Endothelial cell of umbilical vein (primary cell): Measurements from ENCODE around the gene XRN2.

Experiments
- CTCF ChIP-seq, 2 donors: IDR thresholded peaks; 1 replicate in 1 of 2; 2 replicates in 1 of 2; pipeline ENCODE4 v1.5.1; 2011; ENCODE audit warnings: low read length in 2 of 2, mild to moderate bottlenecking in 2 of 2, moderate library complexity in 2 of 2, control low read depth in 1 of 2, inconsistent platforms in 1 of 2, low read depth in 1 of 2; ENCODE audit not compliant: insufficient read depth in 1 of 2; ENCODE audit errors: extremely low read depth in 1 of 2
- EZH2 ChIP-seq: IDR thresholded peaks from 2 replicates; pipeline ENCODE4 v1.6.1; 2012; ENCODE audit warnings: borderline replicate concordance, low read depth, mild to moderate bottlenecking, moderate library complexity, low read length, inconsistent platforms; ENCODE audit not compliant: severe bottlenecking
- JUN ChIP-seq: IDR thresholded peaks from 2 replicates; pipeline ENCODE4 v1.6.1; 2011; ENCODE audit warnings: borderline replicate concordance, low read depth; ENCODE audit not compliant: insufficient read length, insufficient read depth
- MAX ChIP-seq: IDR thresholded peaks from 2 replicates; pipeline ENCODE4 v1.6.1; 2011; ENCODE audit not compliant: insufficient read depth, insufficient read length
- MYC ChIP-seq: IDR thresholded peaks from one replicate; pipeline ENCODE4 v1.6.1; 2011; ENCODE audit warnings: mild to moderate bottlenecking, low read depth, low read length
- POLR2A ChIP-seq: IDR thresholded peaks from 2 replicates; pipeline ENCODE4 v1.6.1; 2012; ENCODE audit warnings: low read depth, mild to moderate bottlenecking, control low read depth, low read length
- POLR2AphosphoS5 ChIP-seq: IDR thresholded peaks from 2 replicates; pipeline ENCODE4 v1.6.1; 2012; ENCODE audit warnings: low read depth, mild to moderate bottlenecking, control low read depth, low read length, moderate library complexity; ENCODE audit not compliant: insufficient read depth

GRCh38 chr20:21273755-21274386 is 29.3 kb upstream of the XRN2 start:
- TF ChIP-seq CTCF (IDR thresholded peaks at IDR 0.05; ENCODE audit: extremely low read depth in 1 of 2, insufficient read depth in 1 of 2, low read depth in 1 of 2, low read length in 2 of 2) (no peak), POLR2A (no peak), JUN (no peak), EZH2 (no peak), MYC (no peak), MAX (no peak), POLR2AphosphoS5 (no peak)
